Progenitor cell of endocrine pancreas (in vitro differentiated cells): Measurements from ENCODE around the gene CCL1. TPM values are rescaled to one million over a fixed set of nuclear protein-coding genes. Genes with fewer than 3 reads are reported as not detected.

Experiments
- DNase-seq: peaks from one replicate; pipeline ENCODE4 v3.0.0; 2021; ENCODE audit warnings: low spot score; ENCODE audit not compliant: unreplicated experiment
- H3K27ac Mint-ChIP-seq: 2 replicates; pipeline ENCODE4 v1.8.0; 2021; ENCODE audit warnings: mild to moderate bottlenecking, moderate library complexity, mixed read lengths
- H3K27me3 Mint-ChIP-seq: 2 replicates; pipeline ENCODE4 v1.8.0; 2021; ENCODE audit warnings: mixed read lengths
- H3K36me3 Mint-ChIP-seq: 2 replicates; pipeline ENCODE4 v1.8.0; 2022; ENCODE audit warnings: mixed read lengths; ENCODE audit not compliant: insufficient read depth
- H3K4me1 Mint-ChIP-seq: 2 replicates; pipeline ENCODE4 v1.8.0; 2021; ENCODE audit warnings: low read depth, mixed read lengths
- H3K4me3 Mint-ChIP-seq: 2 replicates; pipeline ENCODE4 v1.8.0; 2021; ENCODE audit warnings: low read depth, mild to moderate bottlenecking, moderate library complexity, mixed read lengths
- H3K9me3 Mint-ChIP-seq: 2 replicates; pipeline ENCODE4 v1.8.0; 2021; ENCODE audit warnings: low read depth, mixed read lengths
- CTCF ChIP-seq: fragments of 200-600 bp; sonication (generic); IDR thresholded peaks from one replicate; pipeline ENCODE4 v1.5.0; 2021; ENCODE audit warnings: antibody characterized with exemption, mild to moderate bottlenecking; ENCODE audit not compliant: unreplicated experiment
- total RNA-seq: library from RNA; stranded (reverse); gene quantifications from 2 replicates; pipeline ENCODE4 v1.2.1, GENCODE V29; 2021

The CCL1 gene
- total RNA-seq, 1 donor from 2014 or later = not detected

- peaks cover 18% of the 10 kb centered on the region for H3K27me3 Mint-ChIP-seq
- H3K4me3 Mint-ChIP-seq = no peak overlapping the region
- H3K36me3 Mint-ChIP-seq = no peaks in the 10 kb centered on the region
- no peak overlapping the region for H3K27ac Mint-ChIP-seq
- no peak for DNase-seq
- H3K4me1 Mint-ChIP-seq = peaks cover 2% of the 10 kb centered on the region
- H3K9me3 Mint-ChIP-seq = no peaks in the 10 kb centered on the region
- no peak for TF ChIP-seq CTCF
These were observed 36.0 kb upstream of the CCL1 start for GRCh38 chr17:34398990-34399389.

DNA sequence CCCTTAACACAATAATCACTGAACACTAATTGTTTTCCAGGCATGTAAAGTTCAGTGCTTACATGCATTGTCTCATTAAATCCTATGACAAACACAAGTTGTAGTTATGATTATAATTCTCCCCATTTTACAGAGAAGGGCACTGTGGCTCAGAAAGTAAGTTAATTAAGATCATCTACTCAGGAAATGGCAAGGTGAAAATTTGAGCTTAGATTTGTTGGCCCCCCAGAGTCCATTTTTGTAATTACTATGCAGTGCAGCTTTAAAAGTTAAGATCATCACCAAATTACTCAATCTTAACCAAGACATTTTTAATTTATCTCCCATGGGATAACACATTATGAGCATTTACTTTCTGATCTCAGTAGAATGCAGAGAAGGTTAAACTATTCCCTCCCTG is 34.2 kb upstream of the CCL1 start:
- no peak for TF ChIP-seq CTCF
- H3K4me3 Mint-ChIP-seq = no peak overlapping the region

DNA sequence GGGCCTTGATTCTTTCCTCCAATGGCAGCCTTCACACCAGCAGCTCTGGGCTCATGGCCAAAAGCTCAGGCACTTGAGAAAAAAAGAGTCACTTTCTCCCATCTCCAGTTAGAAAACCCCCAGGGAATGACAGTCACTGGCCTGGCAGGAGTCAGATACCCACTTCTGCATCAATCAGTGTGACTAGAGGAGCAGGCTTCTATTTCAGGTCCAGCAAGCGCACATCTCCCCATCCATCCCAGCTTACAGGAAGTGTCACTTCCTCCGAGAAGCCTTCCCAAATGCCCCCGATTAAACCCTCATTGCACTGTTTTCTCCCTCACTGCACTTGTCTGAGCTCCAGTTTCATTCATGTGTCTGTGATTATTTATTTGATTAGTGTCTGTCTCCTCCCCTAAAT is 30.4 kb upstream of the CCL1 start:
- no peak for DNase-seq
- H3K27me3 Mint-ChIP-seq = peaks cover 14% of the 10 kb centered on the region
- H3K27ac Mint-ChIP-seq = no peak overlapping the region
- H3K4me3 Mint-ChIP-seq = no peak overlapping the region
- H3K4me1 Mint-ChIP-seq = peaks cover 2% of the 10 kb centered on the region
- H3K9me3 Mint-ChIP-seq = no peaks in the 10 kb centered on the region
- H3K36me3 Mint-ChIP-seq = no peaks in the 10 kb centered on the region
- no peak for TF ChIP-seq CTCF

More for the DNA sequence above, 34.2 kb upstream of the CCL1 start:
- Mint-ChIP-seq H3K9me3 (no peaks in the 10 kb centered on the region), H3K4me1 (peaks cover 2% of the 10 kb centered on the region), H3K36me3 (no peaks in the 10 kb centered on the region), H3K27ac (no peak overlapping the region), H3K27me3 (peaks cover 19% of the 10 kb centered on the region)
- no peak for DNase-seq

- H3K27ac Mint-ChIP-seq = no peak overlapping the region
- peaks cover 15% of the 10 kb centered on the region for H3K27me3 Mint-ChIP-seq
- no peak for TF ChIP-seq CTCF
- no peaks in the 10 kb centered on the region for H3K36me3 Mint-ChIP-seq
- DNase-seq = no peak
- no peaks in the 10 kb centered on the region for H3K9me3 Mint-ChIP-seq
- H3K4me3 Mint-ChIP-seq = no peak overlapping the region
- peaks cover 1% of the 10 kb centered on the region for H3K4me1 Mint-ChIP-seq
These were observed 28.2 kb upstream of the CCL1 start for GRCh38 chr17:34391241-34391640.

DNA sequence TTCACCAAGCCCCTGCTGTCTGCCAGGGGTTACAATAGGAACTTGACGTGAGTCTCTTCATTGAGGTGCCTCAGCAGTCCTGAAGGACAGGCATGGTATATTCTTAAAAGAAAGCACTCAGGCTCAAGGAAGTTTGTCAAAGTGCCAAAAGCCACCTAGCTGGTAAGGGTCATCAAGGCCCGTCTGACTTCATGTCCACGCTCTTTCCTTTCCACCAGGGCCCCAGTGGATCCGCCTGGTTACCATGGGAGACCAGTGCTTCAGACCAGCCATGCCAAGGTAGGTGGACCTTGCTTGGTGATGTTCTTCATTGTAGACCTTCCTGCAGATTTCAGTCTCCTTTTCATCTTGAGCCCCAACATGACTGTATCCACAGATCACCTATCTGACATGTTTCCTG is 27.6 kb upstream of the CCL1 start:
- Mint-ChIP-seq H3K4me1 (no peaks in the 10 kb centered on the region), H3K9me3 (no peaks in the 10 kb centered on the region), H3K27ac (no peak overlapping the region), H3K27me3 (peaks cover 15% of the 10 kb centered on the region), H3K4me3 (no peak overlapping the region), H3K36me3 (no peaks in the 10 kb centered on the region)
- DNase-seq = no peak
- TF ChIP-seq CTCF = no peak
